Measurements from ENCODE around the gene SPRYD3. TPM values are rescaled to one million over a fixed set of nuclear protein-coding genes. Genes with fewer than 3 reads are reported as not detected.

The SPRYD3 gene
- total and polyA plus RNA-seq, 2 experiments from 2014 or later: 4.3 to 5.4 TPM

GRCh38 chr12:53123578-53124351 is 44.6 kb upstream of the SPRYD3 start:
- Histone ChIP-seq H3K4me1 (ENCODE audit: insufficient read depth) (no peaks in the 10 kb centered on the region), H4K20me1 (replicated peaks; ENCODE audit: insufficient read depth) (no peaks in the 10 kb centered on the region), H3F3A (replicated peaks; ENCODE audit: low read depth) (no peaks in the 10 kb centered on the region), H2AFZ (no peak overlapping the region), H3K27me3 (ENCODE audit: insufficient read depth) (0 out of 2 replicates have a peak, but pooled peaks cover 5% of the 10 kb centered on the region), H3K4me3 (no peak overlapping the region), H3K9me2 (ENCODE audit: insufficient read depth) (peaks cover 3% of the 10 kb centered on the region; the same call in 1 of the 2 replicates), H3K36me3 (ENCODE audit: insufficient read depth) (no peaks in the 10 kb centered on the region), H3K79me2 (replicated peaks; ENCODE audit: insufficient read depth) (no peaks in the 10 kb centered on the region), H3K27ac (ENCODE audit: low read depth) (no peak overlapping the region), H3K4me2 (no peak overlapping the region)
- Mint-ChIP-seq H3K36me3 (ENCODE audit: low read depth) (no peaks in the 10 kb centered on the region; the same call in 2 of the 3 replicates), H3K27ac (no peak overlapping the region), H3K9me3 (peaks cover 4% of the 10 kb centered on the region; the same call in 2 of the 3 replicates), H3K4me1 (no peaks in the 10 kb centered on the region), H3K4me3 (no peak overlapping the region), H3K27me3 (ENCODE audit: insufficient read depth, low read depth, poor library complexity) (peaks cover 15% of the 10 kb centered on the region)
- TF ChIP-seq ETS1 (IDR thresholded peaks at IDR 0.05) (no peak), STAT1 (IDR thresholded peaks at IDR 0.05; ENCODE audit: unreplicated experiment) (no peak), CREB1 (CRISPR knock-in tag; IDR thresholded peaks at IDR 0.05; ENCODE audit: low read depth) (no peak), POLR2AphosphoS5 (IDR thresholded peaks at IDR 0.05; ENCODE audit: low read depth) (no peak)
- DNase-seq (ENCODE audit: low spot score) (no peak), ATAC-seq (no peak)

GRCh38 chr12:53122961-53123468 is 43.8 kb upstream of the SPRYD3 start:
- Histone ChIP-seq H2AFZ (no peak overlapping the region), H3K27ac (ENCODE audit: low read depth) (no peak overlapping the region), H3K27me3 (ENCODE audit: insufficient read depth) (0 out of 2 replicates have a peak, but pooled peaks cover 5% of the 10 kb centered on the region), H3K4me2 (no peak overlapping the region), H3K79me2 (replicated peaks; ENCODE audit: insufficient read depth) (no peaks in the 10 kb centered on the region), H3K4me1 (ENCODE audit: insufficient read depth) (no peaks in the 10 kb centered on the region), H3F3A (replicated peaks; ENCODE audit: low read depth) (no peaks in the 10 kb centered on the region), H3K9me2 (ENCODE audit: insufficient read depth) (peaks cover 3% of the 10 kb centered on the region; the same call in 1 of the 2 replicates), H4K20me1 (replicated peaks; ENCODE audit: insufficient read depth) (no peaks in the 10 kb centered on the region), H3K4me3 (no peak overlapping the region), H3K36me3 (ENCODE audit: insufficient read depth) (no peaks in the 10 kb centered on the region)
- H3K4me3 Mint-ChIP-seq: no peak overlapping the region
- H3K9me3 Mint-ChIP-seq: peaks cover 4% of the 10 kb centered on the region; the same call in 2 of the 3 replicates
- no peak for DNase-seq (ENCODE audit: low spot score)
- ATAC-seq: no peak
- H3K27me3 Mint-ChIP-seq (ENCODE audit: insufficient read depth, low read depth, poor library complexity): peaks cover 17% of the 10 kb centered on the region
- H3K27ac Mint-ChIP-seq: no peak overlapping the region
- no peaks in the 10 kb centered on the region for H3K4me1 Mint-ChIP-seq
- no peaks in the 10 kb centered on the region; the same call in 2 of the 3 replicates for H3K36me3 Mint-ChIP-seq (ENCODE audit: low read depth)
- TF ChIP-seq REST (IDR thresholded peaks at IDR 0.05; ENCODE audit: unreplicated experiment) (no peak), ETS1 (IDR thresholded peaks at IDR 0.05) (no peak), STAT1 (IDR thresholded peaks at IDR 0.05; ENCODE audit: unreplicated experiment) (no peak), ZNF114 (CRISPR knock-in tag; IDR thresholded peaks at IDR 0.05) (no peak), CTCF (conservative IDR thresholded peaks at IDR 0.05; ENCODE audit: low read depth in 2 of 2) (no peak), ZNF331 (CRISPR knock-in tag; IDR thresholded peaks at IDR 0.05; ENCODE audit: low read depth) (no peak)

Measured in GM23338 (cell line).